Measurements from ENCODE around the gene CDK5R1.

CDK5R1 gene

DNA sequence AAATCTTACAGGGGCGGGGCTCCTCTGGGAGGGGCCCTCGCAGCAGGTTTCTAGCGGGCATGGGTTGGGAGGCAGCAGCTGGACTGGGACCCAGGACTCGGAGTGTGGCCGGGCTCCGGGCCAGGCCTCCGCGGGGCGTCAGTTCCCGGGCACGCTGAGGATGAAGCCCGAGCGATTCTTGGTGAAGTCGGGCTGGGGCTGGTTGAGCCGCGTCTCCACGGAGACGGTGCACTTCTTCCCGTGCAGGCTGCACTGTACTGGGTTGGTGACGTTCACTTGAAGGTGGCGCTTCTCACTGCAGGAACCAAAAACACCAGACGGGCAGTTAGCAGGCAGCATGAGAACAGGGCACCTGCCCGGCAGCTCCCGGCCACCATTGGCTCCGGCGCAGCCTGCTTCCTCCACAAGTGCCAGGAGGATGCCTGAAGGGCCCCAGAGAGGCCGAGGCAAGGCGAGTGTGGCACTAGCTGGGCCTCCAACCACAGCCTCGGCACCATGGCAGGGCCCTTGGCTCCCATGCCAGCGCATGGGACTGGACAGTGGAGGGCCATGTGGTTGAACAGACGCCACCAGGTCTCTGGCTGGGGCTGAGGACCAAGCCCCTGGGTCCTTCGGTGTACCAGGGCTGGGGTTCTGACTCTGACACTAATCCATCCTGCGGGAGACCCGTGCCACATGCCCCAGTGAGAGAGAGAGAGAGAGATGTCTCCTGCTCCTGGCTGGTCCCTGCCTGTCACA lies 8.0 kb downstream of the CDK5R1 start:
- DNase-seq, result no peak

GRCh38 chr17:32495359-32496231 lies 8.8 kb downstream of the CDK5R1 start:
- DNase-seq, result no peak

GRCh38 chr17:32496395-32497073 lies 9.7 kb downstream of the CDK5R1 start:
- no peak for DNase-seq

DNA sequence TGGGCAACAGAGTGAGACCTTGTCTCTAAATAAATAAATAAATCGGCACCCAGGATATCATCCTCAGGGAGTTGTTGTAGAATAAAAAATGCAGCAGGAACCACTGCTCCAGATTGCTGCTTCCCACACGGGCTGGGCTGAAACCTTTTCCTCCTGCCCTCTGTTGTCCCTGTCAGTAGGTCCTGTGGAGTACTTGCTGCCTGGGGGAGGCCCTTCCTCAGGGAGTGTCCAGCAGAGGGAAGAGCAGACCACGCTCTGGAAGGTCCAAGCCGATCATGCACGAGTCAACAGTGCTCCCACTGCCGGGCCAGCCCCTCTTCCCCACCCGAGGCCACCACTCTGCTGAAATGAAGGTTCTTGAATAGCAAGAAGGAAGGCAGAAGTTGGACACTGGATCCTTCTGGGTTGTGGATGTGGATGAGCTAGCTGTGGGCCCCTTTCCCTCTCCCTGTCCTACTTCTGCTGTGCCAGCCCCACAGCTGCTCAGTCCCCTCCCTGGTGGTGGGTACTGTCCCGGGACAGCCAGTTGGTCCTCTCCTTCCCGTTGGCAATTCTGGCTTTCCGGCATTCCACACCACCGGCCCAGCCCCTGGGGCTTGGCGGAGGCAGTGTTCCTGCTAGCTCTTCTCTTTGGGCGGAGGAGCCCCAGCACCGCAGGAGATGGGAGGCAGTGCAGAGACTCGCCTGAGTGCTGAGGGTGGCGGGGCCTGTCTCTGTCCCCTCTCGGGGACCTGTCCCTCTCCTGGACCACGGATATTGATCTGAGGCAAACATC lies 10.8 kb downstream of the CDK5R1 start:
- DNase-seq, result no peak

- DNase-seq, result no peak
Measured at GRCh38 chr17:32498391-32498790, 11.6 kb downstream of the CDK5R1 start.

DNA sequence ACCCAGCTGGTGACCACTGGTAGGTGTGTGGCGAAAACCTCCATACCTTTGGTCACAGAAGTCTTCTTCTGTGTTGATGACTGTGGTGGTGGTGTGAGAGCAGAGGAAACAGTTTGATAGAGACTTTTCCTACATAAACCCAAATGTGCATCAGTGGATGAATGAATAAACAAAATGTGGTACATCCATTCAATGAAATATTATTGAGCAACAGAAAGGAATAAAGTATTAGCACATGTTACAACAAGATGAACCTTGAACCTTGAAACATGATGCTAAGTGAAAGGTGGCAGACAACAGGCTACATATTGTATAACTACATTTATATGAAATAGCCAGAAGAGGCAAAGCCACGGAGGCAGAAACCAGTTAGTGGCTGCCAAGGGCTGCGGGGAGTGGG lies 15.2 kb downstream of the CDK5R1 start:
- DNase-seq, result no peak

DNA sequence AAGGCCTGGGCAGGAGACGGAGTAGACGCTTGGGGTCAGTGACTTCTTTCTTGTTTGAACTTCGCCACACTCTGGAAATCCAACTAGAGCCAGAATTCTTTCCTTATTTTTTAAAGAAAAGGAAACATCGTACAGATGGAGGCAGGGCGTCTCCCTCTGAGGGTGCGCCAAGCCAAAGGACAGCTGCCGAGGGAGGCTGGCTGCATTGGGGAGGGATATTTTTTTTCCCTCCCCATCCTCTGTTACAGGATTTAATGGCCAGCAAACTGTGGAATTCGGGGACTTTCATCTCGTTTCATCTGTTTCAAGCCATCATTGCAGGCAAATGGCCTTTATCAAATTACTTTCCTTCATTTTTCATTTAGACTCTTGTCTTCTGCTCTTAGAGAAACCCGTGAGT lies 15.9 kb downstream of the CDK5R1 start:
- no peak for DNase-seq

GRCh38 chr17:32503251-32504165 lies 16.7 kb downstream of the CDK5R1 start:
- peak; percentile 70 for DNase-seq

DNA sequence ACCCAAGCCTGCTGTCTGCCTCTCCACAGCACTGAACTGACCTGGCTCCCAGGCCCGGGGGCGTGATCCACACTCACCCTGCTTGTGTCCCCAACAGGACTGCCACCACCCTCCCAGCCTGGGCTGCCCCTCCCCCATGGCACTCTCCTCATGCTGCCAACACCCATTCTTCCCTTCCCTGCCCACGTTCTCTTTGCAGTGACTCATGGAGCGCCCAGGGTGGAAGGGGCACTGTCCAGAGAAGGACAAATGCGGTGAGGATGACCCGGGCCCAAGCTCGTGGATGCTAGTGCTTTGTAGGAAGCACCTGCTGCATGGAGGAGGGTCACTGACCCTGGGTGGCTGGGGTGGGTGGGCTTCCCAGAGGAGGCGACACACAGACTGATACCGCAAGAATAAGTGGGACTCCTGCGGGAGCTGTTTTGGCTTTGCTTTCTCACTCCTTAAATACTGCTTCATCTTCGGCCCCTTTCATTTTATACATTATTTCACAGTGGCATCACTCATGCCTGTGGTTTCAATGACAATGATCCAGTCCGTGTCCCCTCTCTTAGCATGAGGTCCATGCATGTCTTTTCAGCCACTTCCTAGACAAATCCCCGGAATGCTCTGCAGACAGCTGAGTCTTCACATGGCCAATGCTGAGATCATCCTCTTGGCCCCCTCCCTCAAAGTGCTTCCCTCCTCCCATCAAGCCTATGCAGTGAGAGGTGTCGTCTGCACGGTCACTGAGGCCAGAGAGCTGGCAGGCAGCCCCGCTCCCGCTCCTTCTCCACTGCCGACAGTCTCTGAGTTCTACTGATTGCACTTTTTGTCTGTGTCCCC lies 17.6 kb downstream of the CDK5R1 start:
- DNase-seq, result peak; percentile 59

DNA sequence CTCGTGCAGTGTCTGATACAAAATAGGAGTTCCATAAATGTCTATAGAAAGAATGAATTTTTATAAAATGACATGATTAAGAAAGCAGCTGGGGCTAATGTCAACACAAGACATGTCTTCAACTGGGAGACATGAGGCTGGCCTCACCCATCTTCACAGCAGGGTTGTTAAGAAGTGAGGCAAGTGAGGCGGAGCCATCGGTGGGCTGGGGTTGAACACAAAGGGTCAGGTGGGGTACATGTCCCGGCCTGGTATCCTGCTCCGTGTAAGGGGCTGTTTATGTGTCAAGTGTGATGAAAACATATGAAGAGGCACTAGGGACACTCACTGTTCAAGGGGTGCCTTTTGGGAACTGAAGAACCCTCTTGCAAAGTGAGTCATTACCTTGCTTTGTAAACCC lies 22.1 kb downstream of the CDK5R1 start:
- DNase-seq, result no peak

GRCh38 chr17:32510466-32510865 lies 23.7 kb downstream of the CDK5R1 start:
- no peak for DNase-seq

GRCh38 chr17:32512328-32512727 lies 25.5 kb downstream of the CDK5R1 start:
- no peak for DNase-seq

DNA sequence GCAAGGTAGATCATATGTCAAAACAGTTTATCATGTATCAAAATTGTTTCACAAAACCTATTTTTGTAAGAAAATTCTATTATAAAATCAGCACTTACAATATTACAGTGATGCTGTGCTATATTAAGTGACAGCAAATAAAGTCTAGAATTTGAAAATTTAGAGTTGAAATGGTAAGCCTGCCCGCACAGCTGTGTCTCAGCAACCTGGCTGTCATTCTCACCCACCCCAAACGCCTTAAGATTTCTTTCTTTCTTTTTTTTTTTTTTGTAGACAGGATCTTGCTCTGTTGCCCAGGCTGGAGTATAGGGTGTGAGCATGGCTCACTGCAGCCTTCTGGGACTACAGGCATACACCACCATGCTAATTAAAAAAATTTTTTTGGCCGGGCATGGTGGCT lies 26.8 kb downstream of the CDK5R1 start:
- DNase-seq, result no peak

- DNase-seq, result no peak
Measured at GRCh38 chr17:32514606-32515005, 27.8 kb downstream of the CDK5R1 start.

GRCh38 chr17:32515677-32516383 lies 29.0 kb downstream of the CDK5R1 start:
- DNase-seq, result no peak

DNA sequence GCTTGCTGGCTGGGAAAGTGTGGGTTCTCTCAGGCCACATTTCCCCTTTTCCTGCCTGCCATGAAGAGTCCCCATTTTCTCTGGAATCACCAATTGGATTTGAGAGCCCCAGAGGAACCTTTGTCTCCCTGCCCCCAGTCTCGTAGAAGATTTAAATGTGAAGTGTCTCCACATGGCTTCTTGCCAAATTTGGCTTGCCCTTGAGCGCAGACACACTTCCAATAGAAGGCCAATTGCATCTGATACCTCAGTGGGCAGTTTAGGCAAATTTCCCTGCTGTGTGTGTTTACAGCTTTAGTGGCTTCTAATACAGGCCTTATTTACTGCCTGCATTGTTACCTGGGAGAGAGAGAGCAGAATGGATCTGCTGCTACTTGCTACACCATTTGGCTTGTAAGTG lies 29.7 kb downstream of the CDK5R1 start:
- no peak for DNase-seq

DNA sequence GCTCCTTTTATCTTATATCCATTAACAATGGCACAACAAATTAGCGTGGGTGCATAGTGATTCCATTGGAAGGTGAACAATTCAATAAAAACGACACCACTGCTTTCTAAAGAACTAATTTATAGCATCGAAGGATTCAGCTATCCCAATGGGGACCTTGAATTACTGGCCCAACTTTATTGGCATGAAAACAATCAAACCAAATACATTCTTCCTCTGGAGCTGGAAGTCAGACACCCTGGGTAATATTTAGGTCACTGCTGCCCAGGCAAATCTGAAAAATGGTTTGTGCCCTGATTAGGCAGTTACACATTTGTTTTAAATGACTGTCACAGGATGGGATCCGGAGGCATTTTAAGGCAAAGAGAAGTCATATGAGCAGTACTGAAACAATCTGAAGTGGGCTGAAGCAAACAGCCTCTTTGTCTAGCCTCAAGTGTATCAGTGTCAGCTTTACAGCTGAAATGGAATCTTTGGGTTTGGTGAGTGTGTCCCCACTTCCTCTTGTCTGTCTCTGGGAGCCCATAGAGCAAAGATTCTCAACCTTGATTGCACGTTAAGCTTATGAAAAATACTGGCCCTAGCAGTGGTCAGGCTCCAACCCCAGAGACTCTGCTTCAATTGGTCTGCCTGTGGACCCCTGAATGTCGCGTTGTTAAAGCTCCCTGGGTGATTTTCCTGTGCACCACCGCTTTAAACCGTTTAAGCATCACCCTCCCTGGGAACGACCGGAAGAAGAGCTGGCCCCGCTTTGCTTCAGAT lies 30.3 kb downstream of the CDK5R1 start:
- peak; percentile 30 for DNase-seq

DNA sequence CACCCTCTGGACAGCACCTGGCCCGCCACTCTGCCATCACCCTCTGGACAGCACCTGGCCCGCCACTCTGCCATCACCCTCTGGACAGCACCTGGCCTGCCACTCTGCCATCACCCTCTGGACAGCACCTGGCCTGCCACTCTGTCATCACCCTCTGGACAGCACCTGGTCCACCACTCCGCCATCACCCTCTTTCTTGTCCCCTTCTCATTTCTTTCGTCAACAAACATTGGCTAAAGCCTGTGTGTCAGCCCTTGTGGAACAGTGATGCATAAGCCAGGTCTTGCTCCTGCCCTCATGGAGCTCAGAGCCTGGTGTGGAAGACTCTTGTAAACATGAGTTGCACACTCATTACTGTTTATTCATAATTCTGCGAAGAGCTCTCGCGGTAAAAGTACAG lies 31.2 kb downstream of the CDK5R1 start:
- DNase-seq, result no peak

DNA sequence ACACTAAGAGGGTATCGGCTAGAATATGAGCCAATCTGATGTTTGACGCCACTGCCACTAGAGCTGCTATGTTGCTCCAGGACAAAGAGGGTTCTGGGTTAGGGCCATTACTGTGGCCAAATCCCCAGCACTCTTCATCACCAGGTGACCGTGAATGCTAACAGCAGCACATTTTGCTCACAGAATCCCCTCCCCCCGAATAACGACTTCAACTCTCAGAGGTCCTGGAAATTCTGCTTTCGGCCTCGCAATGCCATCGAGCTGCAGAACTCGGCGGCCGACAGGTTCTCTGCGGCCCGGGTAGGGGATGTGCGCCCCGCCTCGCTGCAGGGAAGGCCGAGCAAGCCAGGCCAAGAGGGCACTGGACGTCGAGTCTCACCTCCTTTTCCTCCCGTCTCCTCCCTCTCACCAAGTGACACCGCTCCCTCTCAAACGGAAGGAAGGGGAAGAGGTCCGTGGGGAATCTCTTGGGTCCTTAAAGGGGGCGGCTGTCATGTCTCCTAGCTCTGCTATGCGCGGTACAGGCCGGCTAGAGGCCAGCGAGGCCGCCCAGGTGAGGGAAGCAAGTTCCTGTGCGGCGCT lies 31.9 kb downstream of the CDK5R1 start:
- DNase-seq, result no peak

All from CD4-positive, alpha-beta T cell treated with Interleukin-17A for 4 hours (primary cell).